GM18505 (cell line): ENCODE measurements around the gene RNF208.

Experiments
- ATAC-seq: cut with Tn5 transposase; IDR thresholded peaks from one replicate; pipeline ENCODE4 v1.9.1; 2021; ENCODE audit not compliant: unreplicated experiment
- POLR2A ChIP-seq: IDR thresholded peaks from 4 replicates; pipeline ENCODE4 v1.6.1; 2011; ENCODE audit warnings: borderline replicate concordance; ENCODE audit not compliant: insufficient read depth, insufficient read length; ENCODE audit errors: extremely low read depth

The RNF208 gene

DNA sequence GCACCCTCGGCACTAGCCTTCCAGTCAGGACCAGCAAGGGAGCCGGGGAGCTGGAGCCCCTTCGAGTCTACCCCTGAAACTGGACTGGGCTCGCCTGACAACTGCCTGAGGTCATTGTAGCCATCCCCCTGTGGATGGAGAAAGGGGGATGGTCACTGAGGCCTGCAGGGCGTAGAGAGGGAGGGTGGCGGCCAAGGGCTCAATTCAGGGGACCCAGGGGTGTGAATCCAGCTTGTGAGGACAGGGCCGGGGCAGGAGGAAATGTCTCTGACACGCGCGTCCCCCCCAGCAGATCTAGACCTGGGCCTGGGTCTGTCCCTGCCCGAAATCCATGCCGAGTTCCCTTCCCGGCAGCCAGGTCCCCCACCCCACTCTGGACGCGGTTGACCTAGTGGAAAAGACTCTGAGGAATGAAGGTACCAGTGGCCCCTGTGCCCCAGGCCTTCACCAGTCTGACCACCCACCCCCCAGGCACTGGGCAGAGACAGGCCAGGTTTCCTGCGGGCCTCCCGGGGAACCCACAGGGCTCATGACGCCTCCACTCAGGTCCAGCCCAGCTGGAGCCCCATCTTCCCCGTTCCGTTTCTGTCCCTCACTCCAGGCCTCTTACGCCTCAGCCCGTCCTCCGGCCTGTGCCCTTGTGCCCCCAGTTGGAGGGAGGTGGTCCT, 9.5 kb upstream of the RNF208 start:
- TF ChIP-seq POLR2A = no peak
- no peak for ATAC-seq

DNA sequence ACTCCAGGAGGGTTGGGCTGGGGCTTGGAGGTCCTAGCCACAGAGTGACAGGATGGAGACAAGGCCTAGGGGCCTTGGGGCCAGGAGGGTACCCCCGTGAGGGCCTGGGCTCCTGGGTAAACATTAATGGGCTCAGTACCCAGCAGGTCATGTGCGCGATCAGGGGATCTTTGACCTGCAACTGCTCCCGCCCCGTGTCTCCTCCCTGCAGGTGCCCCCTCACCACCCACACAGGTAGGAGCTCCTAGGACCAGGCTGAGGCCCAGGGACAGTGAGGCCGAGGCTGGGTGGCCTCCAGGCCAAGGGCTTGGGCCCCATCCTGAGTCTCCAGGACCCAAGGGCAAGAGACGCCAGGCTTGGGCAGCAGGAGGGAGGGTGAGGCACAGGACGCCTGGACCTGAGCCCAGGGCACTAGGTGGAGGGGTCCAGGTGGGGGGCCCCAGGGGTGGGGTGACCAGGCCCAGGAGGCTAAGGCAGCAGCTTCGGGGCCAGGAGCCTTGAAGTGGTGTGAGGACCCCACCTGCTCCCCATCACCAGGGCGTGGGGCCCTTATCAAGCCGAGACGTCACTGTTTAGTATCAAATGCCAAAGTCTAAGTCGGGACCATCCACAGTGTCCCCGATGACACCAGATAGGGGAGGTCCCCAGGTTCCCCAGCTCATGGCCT, 8.8 kb upstream of the RNF208 start, which contains the start of gene SLC34A3:
Gene SLC34A3 (plus strand): TSS at position 197 of the 667 bp plus-strand sequence. CDS start 802 bp downstream, outside the sequence.
- ATAC-seq = no peak
- no peak for TF ChIP-seq POLR2A

GRCh38 chr9:137229903-137230704, 8.1 kb upstream of the RNF208 start:
- TF ChIP-seq POLR2A = no peak
- no peak for ATAC-seq

- no peak for ATAC-seq
- no peak for TF ChIP-seq POLR2A
These were observed 7.2 kb upstream of the RNF208 start for GRCh38 chr9:137228968-137229896.

DNA sequence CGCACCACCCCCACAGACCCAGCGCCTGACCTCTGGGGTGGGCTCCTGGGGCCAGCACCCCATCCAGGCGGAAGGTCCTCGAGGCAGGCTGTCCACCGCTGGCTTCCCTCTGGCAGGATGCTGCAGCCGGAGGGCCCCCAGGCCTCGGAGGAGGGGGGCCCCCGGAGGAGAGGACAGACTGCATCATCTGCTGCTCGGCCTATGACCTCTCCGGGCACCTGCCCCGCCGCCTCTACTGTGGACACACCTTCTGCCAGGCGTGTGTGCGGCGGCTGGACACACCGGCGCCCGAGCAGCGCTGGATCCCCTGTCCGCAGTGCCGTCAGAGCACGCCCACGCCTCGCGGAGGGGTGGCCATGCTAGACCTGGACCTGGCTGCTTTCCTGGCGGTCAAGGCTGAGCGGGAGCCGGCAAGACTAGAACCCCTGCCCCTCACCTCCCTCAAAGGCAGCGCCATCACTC, 6.5 kb upstream of the RNF208 start:
- ATAC-seq = no peak

GRCh38 chr9:137227853-137228505, 5.9 kb upstream of the RNF208 start:
- TF ChIP-seq POLR2A = no peak
- no peak for ATAC-seq

More for the DNA sequence above, 6.5 kb upstream of the RNF208 start:
- TF ChIP-seq POLR2A = no peak

- TF ChIP-seq POLR2A = no peak
- no peak for ATAC-seq
These were observed 5.2 kb upstream of the RNF208 start, which contains the start of gene RNF224 for GRCh38 chr9:137227054-137227852. Gene RNF224 (plus strand): TSS chr9:137227502. CDS start chr9:137228336, 834 bp downstream.

- no peak for TF ChIP-seq POLR2A
- no peak for ATAC-seq
These were observed 4.5 kb upstream of the RNF208 start for GRCh38 chr9:137226338-137227053.

DNA sequence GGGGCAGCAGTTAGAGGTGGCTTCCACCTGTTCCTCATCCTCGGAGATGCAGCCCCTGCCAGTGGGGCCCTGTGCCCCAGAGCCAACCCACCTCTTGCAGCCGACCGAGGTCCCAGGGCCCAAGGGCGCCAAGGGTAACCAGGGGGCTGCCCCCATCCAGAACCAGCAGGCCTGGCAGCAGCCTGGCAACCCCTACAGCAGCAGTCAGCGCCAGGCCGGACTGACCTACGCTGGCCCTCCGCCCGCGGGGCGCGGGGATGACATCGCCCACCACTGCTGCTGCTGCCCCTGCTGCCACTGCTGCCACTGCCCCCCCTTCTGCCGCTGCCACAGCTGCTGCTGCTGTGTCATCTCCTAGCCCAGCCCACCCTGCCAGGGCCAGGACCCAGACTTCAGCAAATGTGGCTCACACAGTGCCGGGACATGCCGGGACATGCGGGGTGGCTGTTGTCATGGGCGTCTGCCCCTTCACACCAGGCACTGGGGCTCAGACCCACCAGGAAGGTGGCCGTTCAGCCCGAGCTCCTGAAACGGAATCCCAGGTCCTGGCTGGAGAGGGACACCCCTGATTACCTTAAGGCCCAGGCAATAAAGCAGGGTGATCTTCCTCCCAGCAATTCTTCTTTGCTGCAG, 3.8 kb upstream of the RNF208 start:
- TF ChIP-seq POLR2A = no peak
- no peak for ATAC-seq
